SK-N-SH (cell line): ENCODE measurements around the gene PRIMPOL.
"Not testable (repeated sequence)": the region's sequence is repeated elsewhere in the genome, so short reads cannot be mapped to it uniquely, and the experiment has no call there.

Source experiments
- EZH2phosphoT487 ChIP-seq: fragments of 200-600 bp; sonication (generic); IDR thresholded peaks from 2 replicates; pipeline ENCODE4 v1.6.1; 2017; ENCODE audit warnings: low read depth, mixed run types, mild to moderate bottlenecking, antibody characterized with exemption, moderate library complexity, borderline replicate concordance
- TF ChIP-seq, protein P1 (sequence below): fragments of 200-600 bp; sonication (generic); IDR thresholded peaks from 2 replicates; pipeline ENCODE4 v1.6.1; 2017; ENCODE audit warnings: antibody characterized with exemption, mild to moderate bottlenecking, moderate library complexity
- TF ChIP-seq, protein P2 (sequence below): IDR thresholded peaks from 2 replicates; pipeline ENCODE4 v1.6.1; 2012; ENCODE audit warnings: mild to moderate bottlenecking, low read depth, low read length, moderate library complexity
- TF ChIP-seq, protein P3 (sequence below): fragments of 150-350 bp; IDR thresholded peaks from 2 replicates; pipeline ENCODE4 v1.6.1; 2017; ENCODE audit warnings: antibody characterized with exemption, low read length, low read depth, borderline replicate concordance

DNA sequence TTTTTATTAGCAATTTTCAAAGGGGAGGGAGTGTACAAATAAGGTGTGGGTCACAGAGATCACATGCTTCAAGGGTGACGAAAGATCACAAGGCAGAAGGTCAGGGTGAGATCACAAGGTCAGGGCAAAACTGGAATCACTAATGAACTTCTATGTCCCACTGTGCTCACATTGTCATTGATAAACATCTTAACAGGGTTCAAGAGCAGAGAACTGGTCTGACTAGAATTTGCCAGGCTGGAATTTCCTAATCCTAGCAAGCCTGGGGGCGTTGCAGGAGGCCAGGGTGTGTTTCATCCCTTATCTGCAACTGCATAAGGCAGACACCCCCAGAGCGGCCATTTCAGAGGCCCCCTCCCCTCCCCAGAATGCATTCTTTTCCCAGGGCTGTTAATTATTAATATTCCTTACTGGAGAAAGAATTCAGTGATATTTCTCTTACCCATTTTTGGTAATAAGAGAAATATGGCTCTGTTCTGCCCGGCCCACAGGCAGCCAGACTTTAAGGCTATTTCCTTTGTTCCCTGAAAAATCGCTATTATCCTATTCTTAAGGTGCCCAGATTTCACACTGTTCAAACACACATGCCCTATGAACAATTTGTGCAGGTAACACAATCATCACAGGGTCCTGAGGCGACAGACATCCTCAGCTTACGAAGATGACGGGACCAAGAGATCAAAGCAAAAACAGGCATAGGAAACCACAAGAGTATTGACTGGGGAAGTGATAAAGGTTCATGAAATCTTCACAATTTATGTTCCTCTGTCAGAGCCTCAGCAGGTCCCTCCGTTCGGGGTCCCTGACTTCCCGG is 23.5 kb upstream of the PRIMPOL start:
- not testable (repeated sequence) for TF ChIP-seq EZH2phosphoT487
- TF ChIP-seq, protein P1, sequence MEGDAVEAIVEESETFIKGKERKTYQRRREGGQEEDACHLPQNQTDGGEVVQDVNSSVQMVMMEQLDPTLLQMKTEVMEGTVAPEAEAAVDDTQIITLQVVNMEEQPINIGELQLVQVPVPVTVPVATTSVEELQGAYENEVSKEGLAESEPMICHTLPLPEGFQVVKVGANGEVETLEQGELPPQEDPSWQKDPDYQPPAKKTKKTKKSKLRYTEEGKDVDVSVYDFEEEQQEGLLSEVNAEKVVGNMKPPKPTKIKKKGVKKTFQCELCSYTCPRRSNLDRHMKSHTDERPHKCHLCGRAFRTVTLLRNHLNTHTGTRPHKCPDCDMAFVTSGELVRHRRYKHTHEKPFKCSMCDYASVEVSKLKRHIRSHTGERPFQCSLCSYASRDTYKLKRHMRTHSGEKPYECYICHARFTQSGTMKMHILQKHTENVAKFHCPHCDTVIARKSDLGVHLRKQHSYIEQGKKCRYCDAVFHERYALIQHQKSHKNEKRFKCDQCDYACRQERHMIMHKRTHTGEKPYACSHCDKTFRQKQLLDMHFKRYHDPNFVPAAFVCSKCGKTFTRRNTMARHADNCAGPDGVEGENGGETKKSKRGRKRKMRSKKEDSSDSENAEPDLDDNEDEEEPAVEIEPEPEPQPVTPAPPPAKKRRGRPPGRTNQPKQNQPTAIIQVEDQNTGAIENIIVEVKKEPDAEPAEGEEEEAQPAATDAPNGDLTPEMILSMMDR = not testable (repeated sequence)
- TF ChIP-seq, protein P2, sequence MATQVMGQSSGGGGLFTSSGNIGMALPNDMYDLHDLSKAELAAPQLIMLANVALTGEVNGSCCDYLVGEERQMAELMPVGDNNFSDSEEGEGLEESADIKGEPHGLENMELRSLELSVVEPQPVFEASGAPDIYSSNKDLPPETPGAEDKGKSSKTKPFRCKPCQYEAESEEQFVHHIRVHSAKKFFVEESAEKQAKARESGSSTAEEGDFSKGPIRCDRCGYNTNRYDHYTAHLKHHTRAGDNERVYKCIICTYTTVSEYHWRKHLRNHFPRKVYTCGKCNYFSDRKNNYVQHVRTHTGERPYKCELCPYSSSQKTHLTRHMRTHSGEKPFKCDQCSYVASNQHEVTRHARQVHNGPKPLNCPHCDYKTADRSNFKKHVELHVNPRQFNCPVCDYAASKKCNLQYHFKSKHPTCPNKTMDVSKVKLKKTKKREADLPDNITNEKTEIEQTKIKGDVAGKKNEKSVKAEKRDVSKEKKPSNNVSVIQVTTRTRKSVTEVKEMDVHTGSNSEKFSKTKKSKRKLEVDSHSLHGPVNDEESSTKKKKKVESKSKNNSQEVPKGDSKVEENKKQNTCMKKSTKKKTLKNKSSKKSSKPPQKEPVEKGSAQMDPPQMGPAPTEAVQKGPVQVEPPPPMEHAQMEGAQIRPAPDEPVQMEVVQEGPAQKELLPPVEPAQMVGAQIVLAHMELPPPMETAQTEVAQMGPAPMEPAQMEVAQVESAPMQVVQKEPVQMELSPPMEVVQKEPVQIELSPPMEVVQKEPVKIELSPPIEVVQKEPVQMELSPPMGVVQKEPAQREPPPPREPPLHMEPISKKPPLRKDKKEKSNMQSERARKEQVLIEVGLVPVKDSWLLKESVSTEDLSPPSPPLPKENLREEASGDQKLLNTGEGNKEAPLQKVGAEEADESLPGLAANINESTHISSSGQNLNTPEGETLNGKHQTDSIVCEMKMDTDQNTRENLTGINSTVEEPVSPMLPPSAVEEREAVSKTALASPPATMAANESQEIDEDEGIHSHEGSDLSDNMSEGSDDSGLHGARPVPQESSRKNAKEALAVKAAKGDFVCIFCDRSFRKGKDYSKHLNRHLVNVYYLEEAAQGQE = not testable (repeated sequence)
- TF ChIP-seq, protein P3, sequence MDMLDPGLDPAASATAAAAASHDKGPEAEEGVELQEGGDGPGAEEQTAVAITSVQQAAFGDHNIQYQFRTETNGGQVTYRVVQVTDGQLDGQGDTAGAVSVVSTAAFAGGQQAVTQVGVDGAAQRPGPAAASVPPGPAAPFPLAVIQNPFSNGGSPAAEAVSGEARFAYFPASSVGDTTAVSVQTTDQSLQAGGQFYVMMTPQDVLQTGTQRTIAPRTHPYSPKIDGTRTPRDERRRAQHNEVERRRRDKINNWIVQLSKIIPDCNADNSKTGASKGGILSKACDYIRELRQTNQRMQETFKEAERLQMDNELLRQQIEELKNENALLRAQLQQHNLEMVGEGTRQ = not testable (repeated sequence)
